Mesendoderm (in vitro differentiated cells): ENCODE data around the gene FAM181A.

Source experiments
- DNase-seq: peaks from one replicate; pipeline ENCODE4 v3.0.0; 2013
- H2AK5ac ChIP-seq: 2 replicates; pipeline ENCODE4 v1.6.1; 2013; ENCODE audit warnings: low read length, inconsistent platforms
- H2BK120ac ChIP-seq: 2 replicates; pipeline ENCODE4 v1.6.1; 2013; ENCODE audit warnings: low read depth, mild to moderate bottlenecking, low read length, moderate library complexity, mixed read lengths
- H2BK15ac ChIP-seq: replicated peaks from 2 replicates; pipeline ENCODE4 v1.6.1; 2013; ENCODE audit warnings: low read depth, mild to moderate bottlenecking, moderate library complexity
- H2BK5ac ChIP-seq: 2 replicates; pipeline ENCODE4 v1.6.1; 2013; ENCODE audit warnings: low read length, inconsistent platforms
- H3K18ac ChIP-seq: 2 replicates; pipeline ENCODE4 v1.6.1; 2013; ENCODE audit warnings: mild to moderate bottlenecking, low read length, mixed read lengths
- H3K23ac ChIP-seq: one replicate; pipeline ENCODE4 v1.6.1; 2013; ENCODE audit warnings: low read length
- H3K27ac ChIP-seq: 2 replicates; pipeline ENCODE4 v1.5.1; 2013; ENCODE audit warnings: low read depth, mild to moderate bottlenecking, inconsistent platforms, low read length, moderate library complexity
- H3K27me3 ChIP-seq: 2 replicates; pipeline ENCODE4 v1.6.1; 2013; ENCODE audit warnings: low read length, control low read depth, mild to moderate bottlenecking, inconsistent platforms; ENCODE audit not compliant: insufficient read depth, poor library complexity
- H3K36me3 ChIP-seq: 2 replicates; pipeline ENCODE4 v1.6.1; 2013; ENCODE audit warnings: low read length, inconsistent platforms; ENCODE audit not compliant: control insufficient read depth, insufficient read depth
- H3K4ac ChIP-seq: one replicate; pipeline ENCODE4 v1.6.1; 2013; ENCODE audit warnings: low read depth, mild to moderate bottlenecking, low read length, moderate library complexity
- H3K4me1 ChIP-seq: 2 replicates; pipeline ENCODE4 v1.6.1; 2013; ENCODE audit warnings: low read depth, low read length, inconsistent platforms; ENCODE audit not compliant: control insufficient read depth
- H3K4me2 ChIP-seq: 2 replicates; pipeline ENCODE4 v1.6.1; 2013; ENCODE audit warnings: low read length
- H3K4me3 ChIP-seq: 2 replicates; pipeline ENCODE4 v1.5.1; 2013; ENCODE audit warnings: mild to moderate bottlenecking, low read length
- H3K56ac ChIP-seq: one replicate; pipeline ENCODE4 v1.6.1; 2013; ENCODE audit warnings: low read length
- H3K79me1 ChIP-seq: 2 replicates; pipeline ENCODE4 v1.6.1; 2013; ENCODE audit warnings: low read length, inconsistent platforms
- H3K79me2 ChIP-seq: 2 replicates; pipeline ENCODE4 v1.6.1; 2013; ENCODE audit warnings: mild to moderate bottlenecking, low read length; ENCODE audit not compliant: control insufficient read depth, insufficient read depth
- H3K9ac ChIP-seq: 2 replicates; pipeline ENCODE4 v1.6.1; 2013; ENCODE audit warnings: low read length, inconsistent platforms
- H4K5ac ChIP-seq: one replicate; pipeline ENCODE4 v1.6.1; 2013; ENCODE audit warnings: low read length
- H4K8ac ChIP-seq: one replicate; pipeline ENCODE4 v1.6.1; 2013; ENCODE audit warnings: low read depth, mild to moderate bottlenecking, control low read depth, low read length, moderate library complexity
- WGBS: extraction: QIAGEN DNeasy Blood & Tissue Kit; methylation state at CpG from one replicate; pipeline ENCODE4 v1.1.7; 2013; ENCODE audit warnings: low lambda C conversion rate, missing lambda C conversion rate; ENCODE audit not compliant: insufficient coverage; ENCODE audit errors: extremely low coverage; 5-methylcytosine and 5-hydroxymethylcytosine counted together

Gene FAM181A

DNA sequence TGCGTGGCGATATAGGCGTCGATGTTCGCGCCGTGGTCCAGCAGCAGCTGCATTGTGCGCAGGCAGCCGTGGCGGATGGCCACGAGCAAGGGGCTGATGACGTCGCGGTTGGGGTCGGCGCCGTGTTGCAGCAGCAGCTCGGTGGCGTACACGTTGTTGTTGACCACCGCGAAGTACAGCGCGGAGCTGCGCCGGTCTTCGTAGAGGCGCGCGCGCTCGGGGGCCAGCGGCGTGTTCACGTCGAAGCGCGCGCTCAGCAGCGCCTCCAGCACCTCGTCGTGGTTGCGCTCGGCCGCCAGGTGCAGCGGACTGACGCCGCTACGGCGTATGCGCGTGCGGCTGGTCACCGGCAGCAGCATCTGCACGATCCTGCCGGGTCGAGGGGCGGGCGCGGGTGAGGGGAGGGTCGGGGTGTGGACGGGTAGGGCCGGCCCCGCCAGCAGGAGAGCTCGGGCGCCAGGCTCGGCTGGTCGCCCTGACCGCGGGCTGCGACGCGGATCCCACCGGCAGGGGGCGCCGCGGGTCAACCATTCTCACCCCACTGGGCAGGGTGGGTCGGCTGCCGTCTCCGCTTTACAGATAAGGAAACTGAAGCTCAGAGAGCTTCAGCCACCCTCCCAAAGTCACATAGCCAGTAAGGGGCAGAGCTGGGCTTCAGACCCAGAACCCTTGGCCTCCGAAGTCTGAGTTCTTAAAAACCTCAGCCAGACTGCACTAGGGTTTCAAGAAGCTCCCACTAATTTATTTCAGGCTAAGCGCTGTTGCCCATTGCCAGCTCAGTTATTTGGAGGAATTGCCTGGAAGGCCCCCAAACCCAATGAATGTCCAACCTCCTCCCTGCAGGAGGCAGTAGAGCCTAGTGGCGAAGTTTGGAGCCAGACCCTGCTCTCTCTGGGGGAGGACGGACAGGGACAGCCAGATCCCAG, 12.4 kb downstream of the FAM181A start:
- Histone ChIP-seq H3K4ac (no peak overlapping the region), H3K4me3 (no peak overlapping the region), H3K4me1 (no peaks in the 10 kb centered on the region), H3K36me3 (no peaks in the 10 kb centered on the region), H4K8ac (no peak overlapping the region), H3K9ac (no peak overlapping the region), H3K4me2 (peak overlapping the region; percentile 40), H3K27me3 (peaks cover 3% of the 10 kb centered on the region), H3K23ac (no peak overlapping the region), H2BK5ac (no peak overlapping the region), H4K5ac (no peak overlapping the region), H2BK15ac (no peak overlapping the region), H3K27ac (no peak overlapping the region), H2AK5ac (no peak overlapping the region), H3K18ac (no peak overlapping the region), H3K56ac (peak overlapping the region; percentile 42), H2BK120ac (no peak overlapping the region), H3K79me2 (no peaks in the 10 kb centered on the region), H3K79me1 (no peaks in the 10 kb centered on the region)
- DNase-seq = peak; percentile 90
- WGBS = no CpG with 5 or more reads among the region's 84 CpGs

GRCh38 chr14:93940437-93940836, 13.3 kb downstream of the FAM181A start:
- DNase-seq = no peak
- Histone ChIP-seq H3K27ac (no peak overlapping the region), H2AK5ac (no peak overlapping the region), H2BK120ac (no peak overlapping the region), H3K36me3 (no peaks in the 10 kb centered on the region), H3K4me2 (no peak overlapping the region), H4K5ac (no peak overlapping the region), H3K79me2 (no peaks in the 10 kb centered on the region), H2BK5ac (no peak overlapping the region), H2BK15ac (no peak overlapping the region), H3K4me3 (no peak overlapping the region), H3K56ac (no peak overlapping the region), H3K4ac (no peak overlapping the region), H3K18ac (no peak overlapping the region), H3K4me1 (no peaks in the 10 kb centered on the region), H3K9ac (no peak overlapping the region), H3K79me1 (no peaks in the 10 kb centered on the region), H3K23ac (no peak overlapping the region), H3K27me3 (peaks cover 3% of the 10 kb centered on the region), H4K8ac (no peak overlapping the region)
- WGBS = no CpG with 5 or more reads among the region's 6 CpGs

GRCh38 chr14:93941293-93941910, 14.3 kb downstream of the FAM181A start:
- H3K18ac ChIP-seq = no peak overlapping the region
- no CpG with 5 or more reads among the region's 16 CpGs for WGBS

DNA sequence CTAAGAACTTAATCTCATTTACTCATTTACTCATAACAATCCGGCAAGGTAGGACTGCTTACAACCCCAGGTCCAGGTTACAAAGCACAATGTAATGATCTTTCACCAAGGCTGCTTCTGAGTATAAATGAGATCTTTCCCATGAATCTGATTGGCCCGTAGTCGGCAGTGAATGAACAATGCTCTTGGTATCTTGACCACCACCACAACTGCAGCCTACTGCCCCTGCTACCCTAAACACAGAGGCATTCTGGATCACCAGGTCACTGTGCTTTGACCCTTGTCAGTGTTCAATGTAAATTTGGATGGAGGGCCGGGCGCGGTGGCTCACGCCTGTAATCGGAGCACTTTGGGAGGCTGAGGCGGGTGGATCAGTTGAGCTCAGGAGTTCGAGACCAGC, 15.9 kb downstream of the FAM181A start:
- Histone ChIP-seq H3K4me2 (no peak overlapping the region), H3K23ac (no peak overlapping the region), H3K79me2 (no peaks in the 10 kb centered on the region), H2AK5ac (no peak overlapping the region), H3K79me1 (no peaks in the 10 kb centered on the region), H4K5ac (no peak overlapping the region), H3K36me3 (no peaks in the 10 kb centered on the region), H2BK120ac (no peak overlapping the region), H4K8ac (no peak overlapping the region), H3K4me3 (no peak overlapping the region), H3K56ac (no peak overlapping the region), H3K4ac (no peak overlapping the region), H3K27ac (no peak overlapping the region), H2BK5ac (no peak overlapping the region), H3K4me1 (no peaks in the 10 kb centered on the region), H2BK15ac (no peak overlapping the region), H3K9ac (no peak overlapping the region), H3K18ac (no peak overlapping the region), H3K27me3 (peaks cover 3% of the 10 kb centered on the region)
- DNase-seq = no peak
- WGBS = no CpG with 5 or more reads among the region's 10 CpGs

More at GRCh38 chr14:93941293-93941910, 14.3 kb downstream of the FAM181A start:
- no peak overlapping the region for H3K23ac ChIP-seq
- no peak overlapping the region for H2BK15ac ChIP-seq
- no peak overlapping the region for H4K5ac ChIP-seq
- no peaks in the 10 kb centered on the region for H3K36me3 ChIP-seq
- no peak for DNase-seq
- no peaks in the 10 kb centered on the region for H3K79me1 ChIP-seq
- peaks cover 3% of the 10 kb centered on the region for H3K27me3 ChIP-seq
- H3K27ac ChIP-seq = no peak overlapping the region
- no peak overlapping the region for H3K4me3 ChIP-seq
- H3K9ac ChIP-seq = no peak overlapping the region
- no peak overlapping the region for H2BK120ac ChIP-seq
- H3K4me2 ChIP-seq = no peak overlapping the region
- no peak overlapping the region for H2AK5ac ChIP-seq
- H3K4me1 ChIP-seq = no peaks in the 10 kb centered on the region
- no peak overlapping the region for H3K56ac ChIP-seq
- no peak overlapping the region for H3K4ac ChIP-seq
- no peaks in the 10 kb centered on the region for H3K79me2 ChIP-seq
- H2BK5ac ChIP-seq = no peak overlapping the region
- no peak overlapping the region for H4K8ac ChIP-seq

DNA sequence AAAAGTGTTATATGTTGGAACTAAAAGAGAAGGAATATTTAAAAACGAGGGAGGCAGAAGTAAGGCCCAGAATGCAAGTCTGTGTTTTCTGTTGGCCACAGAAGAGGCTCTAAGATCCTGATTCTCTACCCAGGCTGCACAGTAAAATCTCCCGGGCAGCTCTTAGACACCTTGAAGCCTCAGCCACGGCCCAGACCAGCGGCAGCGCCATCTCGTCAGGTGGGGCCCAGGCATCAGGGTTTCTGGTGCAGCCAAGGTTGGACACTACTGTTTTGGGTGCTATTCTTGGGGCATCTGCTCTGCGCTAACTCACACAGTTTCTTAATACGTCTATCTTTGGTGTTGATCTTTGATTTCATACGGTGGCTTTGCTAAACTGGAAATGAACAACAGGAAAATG, 16.8 kb downstream of the FAM181A start:
- Histone ChIP-seq H3K79me1 (no peaks in the 10 kb centered on the region), H3K4me1 (no peaks in the 10 kb centered on the region), H3K9ac (no peak overlapping the region), H3K18ac (no peak overlapping the region), H3K56ac (no peak overlapping the region), H4K5ac (no peak overlapping the region), H4K8ac (no peak overlapping the region), H3K27ac (no peak overlapping the region), H3K4me2 (no peak overlapping the region), H3K23ac (no peak overlapping the region), H3K27me3 (no peaks in the 10 kb centered on the region), H3K4ac (no peak overlapping the region), H2AK5ac (no peak overlapping the region), H3K79me2 (no peaks in the 10 kb centered on the region), H2BK15ac (no peak overlapping the region), H2BK5ac (no peak overlapping the region), H3K36me3 (no peaks in the 10 kb centered on the region), H2BK120ac (no peak overlapping the region), H3K4me3 (no peak overlapping the region)
- DNase-seq = no peak
- no CpG with 5 or more reads among the region's 9 CpGs for WGBS
